Astrocyte of the spinal cord (primary cell): ENCODE measurements around the gene ZDBF2.
"Not testable (repeated sequence)": the region's sequence is repeated elsewhere in the genome, so short reads cannot be mapped to it uniquely, and the experiment has no call there.

Source experiments
- DNase-seq: peaks from one replicate; pipeline ENCODE4 v3.0.0; 2011; ENCODE audit warnings: low read depth, low spot score
- H3K4me3 ChIP-seq: 2 replicates; pipeline ENCODE4 v1.5.1; 2011; ENCODE audit warnings: low read depth, mild to moderate bottlenecking, low read length, moderate library complexity
- CTCF ChIP-seq: IDR thresholded peaks from 2 replicates; pipeline ENCODE4 v1.5.1; 2012; ENCODE audit warnings: low read depth, mild to moderate bottlenecking, low read length, inconsistent platforms
- in situ Hi-C: cut with HindIII; loops from 2 replicates; pipeline ENCODE4 v1.10.0; 2017; ENCODE audit warnings: low sequenced_read_pairs

ZDBF2 gene

GRCh38 chr2:206274434-206275311 is at the start of gene ZDBF2:
Gene ZDBF2, plus strand, starts transcription at chr2:206274663. Its CDS starts 7,187 bp downstream, at chr2:206281850.
- peak; percentile 63 for DNase-seq
- peak within 1 kb of the TSS; percentile 62 for H3K4me3 ChIP-seq
- in situ Hi-C loops = no loop called here
- TF ChIP-seq CTCF = no peak

GRCh38 chr2:206225435-206226232 is 48.8 kb upstream of the ZDBF2 start:
- no peak overlapping the region for H3K4me3 ChIP-seq
- in situ Hi-C loops = no loop called here

GRCh38 chr2:206228636-206229035 is 45.8 kb upstream of the ZDBF2 start:
- in situ Hi-C loops, DNase-seq: not testable (repeated sequence)

More at GRCh38 chr2:206225435-206226232, 48.8 kb upstream of the ZDBF2 start:
- no peak for TF ChIP-seq CTCF
- DNase-seq = no peak

GRCh38 chr2:206229642-206230041 is 44.8 kb upstream of the ZDBF2 start:
- no peak overlapping the region for H3K4me3 ChIP-seq
- in situ Hi-C loops = no loop called here
- DNase-seq = no peak
- no peak for TF ChIP-seq CTCF

More at GRCh38 chr2:206228636-206229035, 45.8 kb upstream of the ZDBF2 start:
- not testable (repeated sequence) for H3K4me3 ChIP-seq

GRCh38 chr2:206230060-206230762 is 44.3 kb upstream of the ZDBF2 start:
- DNase-seq = peak; percentile 43
- H3K4me3 ChIP-seq = no peak overlapping the region
- TF ChIP-seq CTCF = no peak
- in situ Hi-C loops = no loop called here

- DNase-seq = no peak
- no peak for TF ChIP-seq CTCF
- no peak overlapping the region for H3K4me3 ChIP-seq
- in situ Hi-C loops = no loop called here
Observed at GRCh38 chr2:206231669-206232286, 42.7 kb upstream of the ZDBF2 start.
